Brain pericyte (primary cell): ENCODE results near the gene PIP4K2C.

Source experiments
- DNase-seq: peaks from one replicate; pipeline ENCODE4 v3.0.0-alpha.2; 2012; ENCODE audit warnings: low read depth, low spot score

PIP4K2C gene

DNA sequence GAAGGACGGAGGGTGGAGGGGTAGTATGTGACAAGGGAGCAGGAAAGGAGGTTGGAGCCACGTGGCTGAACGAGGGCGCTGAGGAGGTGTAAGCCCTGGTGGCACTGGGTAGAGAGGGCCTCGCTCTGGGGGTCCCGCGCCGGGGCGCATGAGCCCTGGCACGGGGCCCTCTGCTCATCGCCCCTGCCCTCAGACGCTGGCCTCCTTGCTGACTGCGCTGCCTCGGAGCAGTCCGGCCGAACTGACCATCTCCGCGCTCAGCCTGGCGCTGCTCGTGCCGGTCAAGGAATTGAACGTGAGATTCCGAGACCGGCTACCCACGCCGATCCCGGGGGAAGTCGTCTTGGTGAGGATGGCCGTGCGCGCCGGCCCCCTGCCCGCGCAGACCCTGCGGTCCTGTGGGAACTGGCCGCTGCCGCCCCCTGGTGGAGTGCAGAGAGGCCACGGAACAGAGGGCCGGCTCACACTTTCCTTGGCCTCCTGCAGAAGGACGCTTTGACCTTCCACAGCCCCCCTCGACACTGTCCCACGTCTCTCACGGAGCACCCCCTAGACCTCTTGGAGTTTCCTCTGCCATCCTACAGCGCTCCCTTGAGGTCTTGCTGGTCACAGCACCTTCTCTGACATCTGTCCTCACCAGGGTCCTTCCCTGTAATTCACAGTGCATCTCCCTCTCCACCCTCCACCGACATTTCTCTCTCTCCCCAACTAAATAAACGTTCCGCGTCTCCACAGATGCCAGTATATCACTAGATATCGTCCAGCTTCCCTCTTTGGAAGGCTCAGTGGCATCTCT, 30.7 kb downstream of the PIP4K2C start:
- no peak for DNase-seq

DNA sequence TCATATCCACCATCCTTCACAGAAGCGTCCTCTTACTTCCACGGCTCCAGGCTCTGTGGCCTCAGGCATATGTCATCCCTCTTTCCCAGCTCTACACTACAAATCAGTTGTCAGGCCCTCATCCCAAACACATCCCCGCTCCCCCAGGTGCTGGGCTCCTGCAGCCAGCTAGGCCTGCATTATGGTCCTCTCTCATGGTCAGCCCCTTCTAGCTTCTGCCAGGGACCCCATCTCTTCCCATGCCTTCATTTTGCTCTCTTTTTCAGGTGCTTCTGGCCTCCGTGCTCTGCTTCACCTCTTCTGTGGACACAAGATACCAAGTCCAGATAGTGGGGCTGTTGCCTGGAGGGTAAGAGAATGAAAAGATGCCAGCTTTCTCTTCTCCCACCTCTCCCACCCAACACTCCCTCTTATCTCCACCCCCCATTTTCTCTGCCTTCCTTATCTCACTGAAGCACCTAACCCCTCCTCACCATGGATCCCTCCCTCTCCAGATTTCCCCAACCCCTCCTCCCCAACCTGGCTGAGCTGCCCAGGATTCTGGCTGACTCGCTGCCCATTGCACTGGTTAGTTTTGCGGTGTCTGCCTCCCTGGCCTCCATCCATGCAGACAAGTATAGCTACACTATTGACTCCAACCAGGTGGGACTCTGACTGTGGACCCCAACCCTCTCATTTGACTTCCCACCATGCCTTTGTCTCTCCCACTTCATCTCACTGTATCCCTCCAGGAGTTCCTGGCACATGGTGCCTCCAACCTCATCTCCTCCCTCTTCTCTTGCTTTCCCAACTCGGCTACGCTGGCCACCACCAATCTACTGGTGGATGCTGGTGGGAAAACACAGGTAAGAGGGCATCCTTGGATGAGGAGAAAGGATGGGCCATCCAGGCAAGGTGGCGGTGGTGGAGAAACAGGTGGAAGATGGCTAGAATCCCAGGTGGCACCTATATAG, 31.6 kb downstream of the PIP4K2C start:
- no peak for DNase-seq

DNA sequence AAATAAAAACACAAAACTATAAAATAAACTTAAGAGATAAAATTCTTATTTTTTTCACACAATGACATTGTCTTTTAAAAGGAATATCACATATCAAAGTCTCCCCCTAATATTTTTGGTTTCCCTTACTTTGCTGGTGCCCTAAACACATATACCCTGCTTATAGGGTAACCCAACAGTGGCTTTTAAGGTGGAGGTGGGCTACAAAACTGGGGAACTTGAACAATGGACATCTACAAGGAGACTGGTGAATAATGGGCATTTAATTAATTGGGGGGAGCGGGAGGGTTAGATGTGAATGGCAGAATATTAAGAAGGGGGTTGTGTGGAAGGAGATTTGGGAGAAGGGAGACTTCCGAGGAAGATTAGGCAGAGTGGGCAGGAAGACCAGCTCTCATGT, 32.4 kb downstream of the PIP4K2C start:
- no peak for DNase-seq

DNA sequence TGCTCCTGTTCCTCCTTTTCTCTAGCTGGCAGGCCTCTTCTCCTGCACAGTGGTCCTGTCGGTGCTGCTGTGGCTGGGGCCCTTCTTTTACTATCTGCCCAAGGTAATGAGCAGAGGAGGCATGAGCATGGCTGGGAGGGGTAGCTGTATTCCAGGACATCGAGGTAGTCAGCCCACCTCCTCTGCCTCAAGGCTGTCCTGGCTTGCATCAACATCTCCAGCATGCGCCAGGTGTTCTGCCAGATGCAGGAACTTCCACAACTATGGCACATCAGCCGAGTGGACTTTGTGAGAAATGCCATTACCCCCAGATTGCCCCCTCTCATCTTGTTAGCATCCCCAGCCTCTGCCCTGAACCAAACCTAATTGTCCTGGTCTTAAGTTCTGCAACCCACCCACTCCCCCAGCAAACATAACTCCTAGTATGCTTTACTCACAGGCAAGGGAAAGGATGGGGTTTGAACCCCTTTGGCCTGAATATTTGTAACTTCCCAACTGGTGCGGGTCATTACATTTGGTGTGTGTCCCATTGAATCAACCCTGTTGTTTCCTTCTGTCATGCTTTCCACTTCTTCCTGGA, 32.9 kb downstream of the PIP4K2C start:
- DNase-seq: no peak

DNA sequence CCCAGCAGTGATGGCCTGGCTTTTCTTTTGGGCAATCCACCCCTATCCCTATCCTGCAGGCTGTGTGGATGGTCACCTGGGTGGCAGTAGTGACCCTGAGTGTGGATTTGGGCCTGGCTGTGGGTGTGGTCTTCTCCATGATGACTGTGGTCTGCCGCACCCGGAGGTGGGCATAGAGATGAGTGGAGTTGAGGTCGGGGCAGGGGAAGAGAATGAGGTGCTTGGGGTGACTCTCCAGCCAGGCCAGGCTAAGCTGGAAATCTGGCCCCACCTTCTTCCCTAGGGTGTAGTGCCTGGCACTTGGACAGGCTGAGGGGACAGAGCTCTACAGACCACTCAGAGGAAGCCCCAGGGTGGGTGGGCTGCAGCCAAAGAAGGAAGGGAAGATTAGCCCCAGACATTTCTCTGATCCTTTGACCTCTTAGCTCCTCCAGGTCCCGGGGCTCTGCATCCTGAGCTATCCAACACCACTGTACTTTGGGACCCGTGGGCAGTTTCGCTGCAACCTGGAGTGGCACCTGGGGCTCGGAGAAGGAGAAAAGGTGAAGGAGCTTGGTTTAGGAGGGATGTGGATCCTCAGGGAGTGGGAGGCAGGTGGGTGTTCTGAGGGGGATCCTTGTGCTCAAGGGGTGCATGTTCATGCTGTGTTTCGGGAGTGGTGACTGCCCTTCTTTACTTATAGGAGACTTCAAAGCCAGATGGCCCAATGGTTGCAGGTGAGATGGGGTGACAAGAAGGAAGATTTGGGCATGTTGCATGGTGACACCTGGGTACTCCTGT, 33.6 kb downstream of the PIP4K2C start:
- DNase-seq: no peak

DNA sequence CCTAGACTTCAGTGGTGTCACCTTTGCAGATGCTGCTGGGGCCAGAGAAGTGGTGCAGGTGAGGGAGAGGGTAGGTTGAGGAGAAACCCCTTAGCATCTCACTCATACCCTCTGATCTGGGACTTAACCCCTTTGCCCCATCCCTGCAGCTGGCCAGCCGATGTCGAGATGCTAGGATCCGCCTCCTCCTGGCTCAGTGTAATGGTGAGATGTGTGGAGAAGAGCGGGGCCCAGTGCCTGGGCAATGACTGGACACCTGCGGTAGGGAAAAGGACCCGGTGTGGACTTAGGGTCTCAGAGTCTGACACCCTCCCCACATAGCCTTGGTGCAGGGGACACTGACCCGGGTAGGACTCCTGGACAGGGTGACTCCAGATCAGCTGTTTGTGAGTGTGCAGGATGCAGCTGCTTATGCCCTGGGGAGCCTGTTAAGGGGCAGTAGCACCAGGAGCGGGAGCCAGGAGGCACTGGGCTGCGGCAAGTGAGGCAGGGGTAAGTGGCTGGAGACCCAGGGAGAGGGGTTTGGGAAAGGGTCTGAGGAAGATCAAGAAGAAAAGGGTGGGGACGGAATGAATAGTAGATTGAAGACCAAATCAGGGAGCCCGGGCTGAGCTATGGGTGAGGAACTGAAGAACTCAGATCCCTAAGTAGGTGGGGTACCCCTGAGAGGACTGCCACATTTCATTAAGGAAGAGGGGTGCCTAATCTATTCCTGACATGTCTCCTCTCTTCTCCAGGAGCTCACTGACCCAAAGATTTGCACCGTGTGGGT, 34.5 kb downstream of the PIP4K2C start:
- DNase-seq: no peak

DNA sequence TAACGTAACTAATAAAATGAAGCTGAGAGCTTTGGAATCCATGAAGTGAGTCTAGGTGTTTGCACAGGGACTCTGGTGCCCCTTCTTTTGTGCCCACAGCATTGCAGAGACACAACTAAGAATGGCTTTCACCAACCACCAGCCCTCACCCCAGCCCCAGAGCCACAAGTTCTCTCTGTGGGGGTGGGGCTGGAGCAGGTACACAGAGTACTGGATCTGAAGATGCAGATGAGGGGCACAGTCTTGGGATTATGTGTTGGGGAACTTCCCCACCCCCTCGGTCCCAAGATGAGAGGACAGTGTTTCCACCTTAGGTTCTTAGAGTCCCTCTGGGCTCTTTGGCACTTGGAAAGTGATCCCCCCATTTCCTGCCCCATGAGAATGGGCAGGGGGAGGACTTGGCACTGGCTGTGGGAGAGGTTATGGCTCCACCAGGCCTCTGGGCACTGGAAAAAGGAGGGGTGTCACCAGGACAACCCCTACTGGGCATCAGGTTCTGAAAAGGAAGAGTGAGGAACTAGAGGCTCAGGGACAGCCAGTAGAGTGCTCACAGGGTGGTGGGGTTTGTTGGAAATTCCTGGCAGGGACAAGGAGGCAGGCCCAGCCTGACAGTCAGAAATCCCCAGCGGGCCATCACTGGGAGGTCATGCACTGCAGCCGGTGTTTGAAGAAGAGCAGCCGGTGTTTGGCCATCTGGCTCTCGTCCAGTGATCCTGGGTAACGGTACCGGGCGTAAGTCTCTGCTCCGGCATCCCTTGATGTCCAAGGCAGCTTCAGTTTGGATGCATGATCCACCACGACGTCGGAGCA, 35.3 kb downstream of the PIP4K2C start:
- DNase-seq: no peak

DNA sequence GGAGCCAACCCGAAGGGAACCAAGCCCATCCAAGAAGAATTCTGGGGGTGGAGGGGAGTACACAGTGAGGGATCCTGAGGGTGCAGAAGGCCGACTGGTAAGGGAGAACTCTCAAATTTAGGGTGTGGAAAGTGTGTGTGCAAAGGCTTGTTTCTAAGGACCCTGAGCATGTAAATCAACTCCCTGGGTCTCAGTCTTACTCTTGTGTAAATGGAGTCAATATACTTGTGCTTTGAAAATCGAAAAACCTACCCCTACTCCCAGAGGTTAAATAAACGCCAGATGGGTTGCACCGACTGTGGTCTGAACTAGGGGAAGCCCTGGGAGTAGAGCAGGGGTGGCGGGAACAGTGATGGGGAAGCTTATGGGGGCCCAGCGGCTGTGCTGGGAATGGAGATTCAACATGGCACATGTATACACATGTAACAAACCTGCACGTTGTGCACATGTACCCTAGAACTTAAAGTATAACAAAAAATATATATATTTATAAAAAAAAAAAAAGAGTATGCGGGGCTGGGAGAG, 36.0 kb downstream of the PIP4K2C start:
- no peak for DNase-seq

DNA sequence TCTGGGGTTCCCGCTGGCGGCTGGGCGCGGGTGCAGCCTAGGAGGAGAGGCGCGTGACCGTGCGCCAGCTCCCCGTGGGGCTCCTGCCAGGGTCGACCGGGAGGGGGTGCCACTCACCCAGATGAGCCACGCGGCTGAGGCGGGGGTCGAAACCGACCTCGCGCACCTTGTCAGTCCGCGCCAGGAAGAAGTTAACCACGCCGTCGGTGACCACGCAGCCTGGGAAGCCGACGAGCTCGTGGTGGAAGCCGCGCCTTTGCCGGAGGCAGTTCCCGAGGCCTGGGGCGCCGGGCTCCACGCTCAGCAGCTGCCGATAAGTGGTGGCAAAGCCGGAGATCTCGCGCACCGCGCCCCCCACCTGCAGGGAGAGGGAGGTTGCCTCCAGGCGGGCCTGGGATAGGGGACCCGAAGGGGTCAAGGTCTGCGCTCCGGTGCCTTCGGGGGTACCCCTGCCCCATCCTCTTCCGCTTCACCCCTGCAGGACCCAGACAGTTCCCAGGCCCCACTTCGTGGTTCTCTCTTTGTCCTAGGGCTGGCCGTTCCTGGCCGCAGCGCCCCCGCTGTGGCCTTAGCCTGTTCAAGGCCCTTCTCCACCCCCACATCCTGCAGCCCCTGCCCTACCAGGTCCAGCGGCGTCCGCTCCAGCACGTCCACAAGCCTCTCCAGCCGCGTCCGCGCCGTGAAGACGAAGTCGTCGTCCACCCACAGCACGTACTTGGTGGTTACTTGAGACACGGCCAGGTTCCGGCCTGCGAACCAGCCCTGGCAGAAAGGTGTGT, 36.7 kb downstream of the PIP4K2C start:
- no peak for DNase-seq

DNA sequence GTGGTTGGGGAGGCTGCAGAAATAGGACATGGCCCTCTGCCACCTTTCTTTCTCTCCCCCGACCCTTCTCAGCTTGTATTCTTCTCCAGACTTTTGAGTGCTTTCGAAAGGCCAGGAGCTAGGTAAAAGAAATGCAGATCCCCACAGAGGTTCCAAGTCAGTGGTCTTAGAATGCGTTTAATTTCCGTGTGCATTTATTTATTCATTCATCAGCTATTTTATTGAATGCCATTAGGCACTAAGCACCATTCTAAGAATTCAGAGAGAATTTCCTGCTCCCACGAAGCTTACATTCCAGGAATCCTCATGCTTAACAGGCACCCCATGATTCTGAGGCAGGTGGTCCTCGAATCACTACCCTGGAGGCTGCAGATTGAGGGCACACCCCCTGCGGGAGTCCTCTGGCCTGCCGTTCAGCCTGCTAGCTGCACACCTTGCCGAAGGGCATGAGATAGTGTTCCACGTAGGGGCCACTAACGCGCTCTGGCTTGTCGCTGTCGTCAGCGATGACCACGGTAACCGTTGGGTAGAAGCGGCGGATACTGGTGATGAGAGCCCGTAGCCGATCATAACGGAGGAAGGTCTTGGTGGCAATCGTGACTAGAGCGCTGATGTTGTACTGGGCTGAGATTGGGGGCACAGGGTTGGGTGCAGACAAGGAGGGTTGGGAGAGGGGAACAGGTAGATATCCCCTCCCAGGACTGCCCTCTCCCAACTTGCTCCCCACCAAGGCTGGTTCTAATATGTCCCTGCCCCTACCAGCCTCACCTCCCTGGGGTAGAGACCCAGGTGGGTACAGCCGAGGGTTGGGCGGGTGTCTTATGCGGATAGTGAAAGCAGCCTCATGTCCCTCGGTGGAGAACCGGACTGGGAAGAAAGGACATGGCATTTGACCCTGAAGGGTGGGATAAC, 37.5 kb downstream of the PIP4K2C start:
- no peak for DNase-seq

DNA sequence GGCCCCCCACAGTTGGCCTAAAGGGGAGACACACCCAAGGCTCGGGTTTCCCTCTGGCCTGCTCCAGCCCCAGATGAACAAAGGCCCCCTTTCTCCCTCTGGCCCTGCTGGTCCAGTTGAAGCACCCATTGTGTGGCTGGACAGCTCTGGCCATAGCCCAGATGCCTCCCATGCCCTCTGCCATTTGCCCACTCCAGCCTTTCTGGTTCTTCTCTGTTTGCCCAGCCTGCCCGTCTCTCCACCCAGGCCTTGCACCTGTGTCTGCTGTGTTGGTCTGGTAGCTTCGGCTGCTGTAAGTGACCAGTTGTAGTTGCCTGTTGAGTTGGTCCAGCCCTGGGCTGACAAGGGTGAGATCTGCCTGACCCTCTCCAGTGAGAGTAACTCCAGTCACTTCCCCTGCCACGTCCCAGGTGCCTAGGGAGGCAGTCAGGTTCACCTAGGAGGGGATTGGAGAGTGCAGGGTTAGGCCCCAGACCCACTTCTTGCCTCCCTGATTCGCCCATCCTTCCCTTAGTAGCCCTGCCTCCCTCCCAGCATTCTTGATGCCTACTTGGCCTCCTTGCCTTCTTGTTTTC, 39.0 kb downstream of the PIP4K2C start:
- no peak for DNase-seq

DNA sequence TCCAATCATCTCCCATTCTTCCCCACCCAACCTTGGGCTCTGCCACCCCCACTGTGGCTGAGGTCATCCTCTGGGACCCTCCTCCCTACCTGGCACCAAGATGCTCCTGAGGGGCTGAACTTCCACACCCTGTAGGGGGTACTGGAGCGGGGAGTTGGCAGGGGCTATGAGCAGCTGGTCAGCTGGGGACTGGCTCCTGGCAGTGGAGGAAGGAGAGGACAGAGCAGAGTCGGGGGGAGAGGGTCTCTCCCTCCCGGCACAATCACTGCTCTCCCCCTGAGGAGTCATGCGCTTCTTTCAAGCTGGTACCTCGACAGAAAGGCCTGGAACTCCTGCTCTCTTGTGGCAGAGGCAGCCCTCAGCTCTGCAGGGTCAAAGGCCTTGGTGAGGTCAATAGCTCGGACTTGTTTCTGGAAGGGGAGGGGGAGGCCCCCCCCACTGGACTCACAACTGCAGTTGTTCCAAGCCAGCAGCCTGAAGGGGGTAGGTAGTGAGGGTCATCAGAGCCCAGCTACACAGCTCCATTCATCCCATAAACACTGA, 40.0 kb downstream of the PIP4K2C start:
- no peak for DNase-seq

DNA sequence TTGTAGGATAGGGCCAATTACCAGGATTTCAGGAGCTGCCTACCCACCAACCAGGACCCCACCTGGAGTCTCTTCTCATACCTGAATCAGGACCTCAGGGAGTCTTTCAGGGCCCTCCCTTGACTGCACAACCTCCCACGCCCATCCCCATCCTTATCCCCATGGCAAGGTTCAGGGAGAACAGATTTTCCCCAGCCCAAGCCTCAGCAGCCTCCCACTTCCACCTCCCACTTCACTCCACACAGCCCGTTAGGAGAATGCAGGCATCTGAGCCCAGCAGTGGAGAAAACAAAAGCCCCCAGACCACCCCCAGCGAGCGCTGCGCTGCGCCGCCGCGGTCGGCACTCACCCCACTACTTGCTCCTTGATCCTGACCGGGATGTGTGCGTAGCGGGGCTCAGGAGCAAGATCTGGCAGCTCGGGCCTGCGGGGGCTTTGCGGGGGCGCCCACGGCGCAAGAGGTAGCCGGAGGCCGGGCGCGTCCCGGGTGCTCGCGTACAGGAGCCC, 40.6 kb downstream of the PIP4K2C start:
- DNase-seq: no peak

DNA sequence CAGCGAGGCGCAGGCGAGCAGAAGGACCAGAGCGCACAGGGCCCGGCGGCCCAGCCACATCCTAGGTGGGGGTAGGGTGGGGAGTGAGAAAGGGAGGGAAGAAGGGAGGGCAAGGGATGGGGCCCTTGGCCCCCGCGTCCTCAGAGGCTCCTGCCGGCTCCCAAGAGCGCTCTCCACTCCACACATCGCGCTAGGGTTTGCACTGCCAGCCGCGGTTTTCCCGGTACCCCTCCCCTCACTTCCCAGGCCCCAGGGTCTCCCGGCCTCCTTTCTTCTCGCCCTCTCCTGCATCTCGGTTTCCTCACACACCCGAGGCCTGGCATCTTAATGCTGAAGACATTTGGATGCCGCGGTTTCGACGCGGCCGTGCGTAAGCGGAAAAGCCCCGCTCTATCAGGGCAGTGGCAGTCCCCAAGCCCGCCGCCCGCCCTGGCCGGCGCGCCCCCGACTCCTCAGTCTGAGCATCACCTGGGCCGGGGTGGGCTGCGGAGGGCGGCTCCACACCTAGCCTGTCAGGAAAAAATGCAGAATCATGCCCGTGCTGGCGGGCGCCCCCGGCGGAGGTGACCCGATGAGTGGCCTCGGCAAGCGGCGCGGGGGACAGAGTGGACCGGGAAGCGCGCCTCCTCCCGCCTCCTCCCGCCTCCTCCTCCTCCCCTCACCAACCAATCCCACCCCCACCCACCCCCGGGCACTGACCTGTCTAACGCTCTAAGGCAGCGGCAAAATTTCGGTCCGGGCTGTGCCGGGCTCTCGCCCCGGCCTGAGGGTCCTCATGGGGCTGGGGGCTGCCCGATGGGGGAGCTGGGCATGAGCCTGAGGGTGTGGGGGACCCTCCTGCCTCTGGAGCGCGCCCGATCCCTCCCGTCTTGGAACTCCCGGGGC, 41.3 kb downstream of the PIP4K2C start:
- no peak for DNase-seq

DNA sequence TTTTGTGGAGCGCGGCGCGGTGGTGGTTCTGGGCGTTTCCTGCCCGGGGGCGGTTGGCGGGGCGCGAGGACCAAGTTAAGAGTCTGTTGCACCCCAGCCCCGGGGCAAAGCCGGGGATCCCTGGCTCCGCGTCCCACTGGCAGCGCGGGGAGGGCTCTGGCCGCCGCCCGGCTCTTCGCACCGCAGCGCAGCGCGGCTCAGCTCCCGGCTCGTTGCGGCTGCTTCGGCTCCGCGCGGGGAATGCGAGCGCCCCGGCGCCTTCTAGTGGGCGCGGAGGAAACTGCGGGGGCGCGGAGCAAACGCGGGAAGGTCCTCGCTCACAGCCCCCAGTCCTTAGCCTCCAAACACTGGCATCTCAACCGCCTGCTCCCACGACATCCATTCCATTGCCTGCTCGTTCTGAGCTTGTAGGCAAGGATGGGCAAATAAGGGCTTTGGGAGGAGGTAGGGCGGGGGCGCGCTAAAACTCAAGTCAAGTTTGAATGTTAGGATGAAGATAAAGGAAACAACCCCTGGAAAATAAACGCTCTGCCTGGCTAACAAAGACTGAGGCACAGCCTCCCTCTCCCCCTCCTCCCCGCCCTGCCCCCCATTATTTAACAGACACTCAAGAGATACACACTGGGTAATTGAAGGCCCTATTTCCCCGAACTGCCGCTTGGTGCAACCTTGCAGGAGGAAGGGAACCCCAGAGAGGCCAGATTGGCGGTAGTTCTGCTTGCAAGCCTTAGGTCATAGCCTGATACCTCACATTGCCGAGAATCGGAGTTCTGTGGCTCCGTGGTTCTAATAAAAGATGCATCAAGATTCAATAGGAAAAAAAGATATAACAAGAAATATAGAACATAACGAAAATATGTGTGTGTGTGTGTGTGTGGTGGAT, 42.2 kb downstream of the PIP4K2C start, which contains the start of gene B4GALNT1:
Gene B4GALNT1, minus strand, starts transcription at position 244 of the 883 bp plus-strand sequence. CDS start 1,069 bp downstream, outside the sequence.
- no peak for DNase-seq
